Measurements from ENCODE around the gene PPP1R2B.

Gene PPP1R2B

GRCh38 chr5:156879665-156880285, 29.7 kb downstream of the PPP1R2B start:
- no peak for DNase-seq

GRCh38 chr5:156883316-156883875, 33.3 kb downstream of the PPP1R2B start:
- no peak for DNase-seq

- no peak for DNase-seq
These were observed 38.4 kb downstream of the PPP1R2B start for GRCh38 chr5:156888520-156888919.

- no peak for DNase-seq
These were observed 42.1 kb downstream of the PPP1R2B start for GRCh38 chr5:156892223-156892622.

GRCh38 chr5:156892864-156893263, 42.8 kb downstream of the PPP1R2B start:
- no peak for DNase-seq

GRCh38 chr5:156893517-156893916, 43.4 kb downstream of the PPP1R2B start:
- no peak for DNase-seq

- DNase-seq, result no peak
These were observed 46.5 kb downstream of the PPP1R2B start for GRCh38 chr5:156896546-156896945.
